K562 (cell line): ENCODE measurements around the gene SAXO1. TPM values are rescaled to one million over a fixed set of nuclear protein-coding genes. Genes with fewer than 3 reads are reported as not detected.

Source experiments
- ATAC-seq: fragments of 200-7000 bp; cut with Tn5 transposase; 3 replicates; pipeline ENCODE4 v1.9.1; 2020; ENCODE audit warnings: moderate library complexity
- BruUV-seq: library from RNA; stranded (reverse); fragments of 400-500 nt; replicated peaks from 2 replicates; lab custom pipeline; 2021; lab: Mats Ljungman, UMichigan
- CTCF ChIA-PET: fragments of 300-600 bp; formaldehyde crosslinking; extraction: SDS; loops from one replicate; lab custom pipeline; 2021; ENCODE audit warnings: low intra/inter-chr PET ratio; lab: Yijun Ruan, JAX
- POLR2A ChIA-PET: fragments of 300-600, 350-650 bp; sonication (Branson Sonifier 250); formaldehyde crosslinking; extraction: SDS; loops from one replicate; lab custom pipeline; 2021; ENCODE audit warnings: antibody characterized with exemption, inconsistent platforms; lab: Yijun Ruan, JAX
- DNase-seq, 4 experiments: peaks; one replicate each; pipeline versions ENCODE4 v3.0.0 to v3.0.0-alpha.2; 2011 to 2018; ENCODE audit warnings: low spot score in 3 of 4, mixed read lengths in 3 of 4; ENCODE audit errors: extremely low read depth in 1 of 4
- FAIRE-seq: peaks from 2 replicates; lab custom pipeline; 2011; peaks lifted over from hg19 to GRCh38; lab: Jason Lieb, UNC
- H2AFZ ChIP-seq: 2 replicates; pipeline ENCODE4 v1.6.0; 2011; ENCODE audit warnings: low read depth, low read length, control low read depth, inconsistent platforms
- H3K27ac ChIP-seq: fragments of 200-600 bp; 3 replicates; pipeline ENCODE4 v1.8.0; 2011; ENCODE audit warnings: low read depth, mild to moderate bottlenecking, control low read depth, inconsistent platforms, low read length, moderate library complexity, mixed read lengths; ENCODE audit errors: extremely low read depth
- H3K27me3 ChIP-seq, 2 experiments: fragments of 300-600 bp in 1 of 2; 2 replicates in 1 of 2; 3 replicates in 1 of 2; pipeline versions ENCODE4 v1.6.0 to v1.8.0; 2011; ENCODE audit warnings: inconsistent platforms in 2 of 2, low read length in 2 of 2, mild to moderate bottlenecking in 1 of 2, mixed read lengths in 1 of 2, moderate library complexity in 1 of 2; ENCODE audit not compliant: control insufficient read depth in 2 of 2, insufficient read depth in 2 of 2
- H3K36me3 ChIP-seq: fragments of 300-600 bp; 3 replicates; pipeline ENCODE4 v1.8.0; 2011; ENCODE audit warnings: mild to moderate bottlenecking, low read length, inconsistent platforms; ENCODE audit not compliant: control insufficient read depth, insufficient read depth
- H3K4me1 ChIP-seq, 2 experiments: fragments of 200-600 bp in 1 of 2; replicated peaks in 1 of 2; 2 replicates in 1 of 2; 3 replicates in 1 of 2; pipeline versions ENCODE4 v1.5.1 to v1.8.0; 2011; ENCODE audit warnings: inconsistent platforms in 2 of 2, low read length in 2 of 2, mild to moderate bottlenecking in 1 of 2, mixed read lengths in 1 of 2, moderate library complexity in 1 of 2; ENCODE audit not compliant: control insufficient read depth in 2 of 2, insufficient read depth in 2 of 2
- H3K4me2 ChIP-seq: 2 replicates; pipeline ENCODE4 v1.6.1; 2011; ENCODE audit warnings: low read length, control low read depth, inconsistent platforms, mixed read lengths; ENCODE audit not compliant: insufficient read depth
- H3K4me3 ChIP-seq: fragments of 200-600 bp; sonication (generic), shearing (Covaris generic); 2 replicates; pipeline ENCODE4 v1.5.1; 2016; ENCODE audit warnings: control low read depth, inconsistent platforms
- H3K79me2 ChIP-seq: fragments of 200-600 bp; 3 replicates; pipeline ENCODE4 v1.8.0; 2011; ENCODE audit warnings: low read length, inconsistent platforms; ENCODE audit not compliant: control insufficient read depth, insufficient read depth
- H3K9ac ChIP-seq, 2 experiments: 2 replicates each; pipeline versions ENCODE4 v1.6.0 to v1.6.1; 2011; ENCODE audit warnings: low read depth in 2 of 2, low read length in 2 of 2, control low read depth in 1 of 2, inconsistent platforms in 1 of 2, mild to moderate bottlenecking in 1 of 2, mixed read lengths in 1 of 2; ENCODE audit not compliant: insufficient read depth in 1 of 2
- H3K9me1 ChIP-seq: one replicate; pipeline ENCODE4 v1.6.0; 2011; ENCODE audit warnings: inconsistent platforms, mild to moderate bottlenecking, low read length, moderate library complexity; ENCODE audit not compliant: control insufficient read depth, insufficient read depth
- H3K9me3 ChIP-seq: replicated peaks from 2 replicates; pipeline ENCODE4 v1.5.1; 2011; ENCODE audit warnings: low read depth, low read length, inconsistent platforms; ENCODE audit not compliant: control insufficient read depth, insufficient read depth
- H4K20me1 ChIP-seq: replicated peaks from 2 replicates; pipeline ENCODE4 v1.6.1; 2011; ENCODE audit warnings: low read length, inconsistent platforms, mixed read lengths; ENCODE audit not compliant: control insufficient read depth, insufficient read depth
- C11orf30 ChIP-seq: fragments of 450-650 bp; IDR thresholded peaks from 2 replicates; pipeline ENCODE4 v1.6.1; 2016; ENCODE audit warnings: low read depth, mild to moderate bottlenecking
- CLOCK ChIP-seq: fragments of 250-450 bp; sonication (Bioruptor Pico); IDR thresholded peaks from 2 replicates; pipeline ENCODE4 v1.4.0; 2020; ENCODE audit warnings: mild to moderate bottlenecking, moderate library complexity, borderline replicate concordance
- CTBP1 ChIP-seq: fragments of 450-650 bp; IDR thresholded peaks from 2 replicates; pipeline ENCODE4 v1.6.1; 2016; ENCODE audit warnings: borderline replicate concordance
- ELK3 ChIP-seq: fragments of 450-650 bp; formaldehyde crosslinking; IDR thresholded peaks from 2 replicates; pipeline ENCODE4 v1.4.0; 2020; ENCODE audit warnings: mild to moderate bottlenecking
- HLTF ChIP-seq: fragments of 450-650 bp; IDR thresholded peaks from 2 replicates; pipeline ENCODE4 v1.6.1; 2016
- SRF ChIP-seq, 2 experiments: fragments of 250-450, 450-650 bp in 1 of 2; sonication (Bioruptor Pico) in 1 of 2; sonication (generic) in 1 of 2; formaldehyde crosslinking; IDR thresholded peaks; 2 replicates each; pipeline versions ENCODE4 v1.5.0 to v1.5.1; 2020 to 2022; ENCODE audit warnings: mild to moderate bottlenecking in 1 of 2, missing genetic modification reagents in 1 of 2
- TAF1 ChIP-seq: IDR thresholded peaks from 2 replicates; pipeline ENCODE4 v1.6.1; 2011; ENCODE audit warnings: mild to moderate bottlenecking, low read length, moderate library complexity; ENCODE audit not compliant: insufficient read depth, control insufficient read depth, severe bottlenecking; ENCODE audit errors: extremely low read depth
- TFAP4 ChIP-seq: sonication (generic); formaldehyde crosslinking; IDR thresholded peaks from 2 replicates; pipeline ENCODE4 v1.8.0; 2022; ENCODE audit warnings: missing genetic modification reagents, mild to moderate bottlenecking, moderate library complexity, borderline replicate concordance
- ZNF316 ChIP-seq: fragments of 450-650 bp; IDR thresholded peaks from 2 replicates; pipeline ENCODE4 v1.6.1; 2016
- ZNF507 ChIP-seq: conservative IDR thresholded peaks from 2 replicates; pipeline ENCODE4 v1.6.1; 2017; ENCODE audit warnings: missing genetic modification characterization, missing compliant biosample characterization
- ZNF79 ChIP-seq: fragments of 250-450 bp; sonication (Bioruptor Pico); IDR thresholded peaks from 2 replicates; pipeline ENCODE4 v1.4.0; 2020; ENCODE audit warnings: low read depth, mild to moderate bottlenecking, moderate library complexity
- WGBS: fragments of 100-300 bp; shearing (Covaris generic); methylation state at CpG from one replicate; pipeline ENCODE4 v1.1.6; 2016; ENCODE audit warnings: low coverage, mixed read lengths; ENCODE audit not compliant: insufficient coverage; ENCODE audit errors: missing lambda C conversion rate; 5-methylcytosine and 5-hydroxymethylcytosine counted together
- in situ Hi-C: fragments of 300-500 bp; cut with MboI; formaldehyde crosslinking; loops from 4 replicates; pipeline ENCODE4 v1.15.0; 2018; ENCODE audit warnings: inconsistent platforms, mixed read lengths
- intact Hi-C: fragments of 100-400 bp; cut with micrococcal nuclease; formaldehyde crosslinking; loops from 2 replicates; pipeline ENCODE4 v1.14.2; 2022
- polyA plus RNA-seq, 8 experiments: library from polyadenylated mRNA; depleted of rRNA in 4 of 8; stranded (reverse) in 5 of 8; unstranded in 3 of 8; fragments of >200 nt; fragmentation: Nextera tagmentation in 2 of 8; fragmentation: Illumina TruSeq in 1 of 8; extraction: Ambion mirVana in 2 of 8; extraction: Trizol in 1 of 8; gene quantifications; 2 replicates each; pipeline versions ENCODE4 v1.2.1 to v1.2.3, GENCODE V29; 2011 to 2014; ENCODE audit warnings: inconsistent platforms in 1 of 8, missing spikeins in 1 of 8
- total RNA-seq, 7 experiments: library from RNA; depleted of rRNA in 6 of 7; stranded (reverse); fragments of >200 nt in 6 of 7; fragmentation: Illumina TruSeq in 2 of 7; extraction: Trizol in 2 of 7; gene quantifications; 2 replicates each; pipeline versions ENCODE4 v1.2.1 to v1.2.3, GENCODE V29; 2011 to 2021; ENCODE audit warnings: low replicate concordance in 1 of 7

SAXO1 gene
- total and polyA plus RNA-seq, 9 of the 15 experiments (the other 6 are each of a cell fraction or from before 2014, with no cell fraction given), result 0.04 TPM; not detected in 8

GRCh38 chr9:18925880-18926279 is 107.1 kb downstream of the SAXO1 start:
- no peaks in the 10 kb centered on the region for H3K4me1 ChIP-seq
- no peak overlapping the region for H3K4me2 ChIP-seq
- in situ Hi-C loops, result no loop called here
- H3K4me3 ChIP-seq, result no peak overlapping the region
- no peak for FAIRE-seq
- no peak overlapping the region for H2AFZ ChIP-seq
- H3K9ac ChIP-seq, result no peak overlapping the region
- TF ChIP-seq C11orf30, result 0 out of 2 replicates have a peak, but pooled peaks have one; percentile 21
- peak; percentile 36; the same call in 1 of the 2 replicates for TF ChIP-seq ZNF316
- TF ChIP-seq HLTF, result no peak
- H3K79me2 ChIP-seq, result no peaks in the 10 kb centered on the region
- H4K20me1 ChIP-seq, result no peaks in the 10 kb centered on the region
- no peak for DNase-seq
- POLR2A ChIA-PET, result no interaction called here
- CTCF ChIA-PET, result no interaction called here
- no peaks in the 10 kb centered on the region for H3K9me1 ChIP-seq
- BruUV-seq, result no TSS peak
- ATAC-seq, result no peak
- no peaks in the 10 kb centered on the region for H3K27me3 ChIP-seq
- H3K9me3 ChIP-seq, result no peaks in the 10 kb centered on the region
- no peak overlapping the region for H3K27ac ChIP-seq
- H3K36me3 ChIP-seq, result no peaks in the 10 kb centered on the region
- intact Hi-C loops, result no loop called here

- H3K4me1 ChIP-seq, result no peaks in the 10 kb centered on the region
- no peaks in the 10 kb centered on the region for H3K9me1 ChIP-seq
- WGBS, result 3% methylated on average over 6 of the region's 6 CpGs
- H3K79me2 ChIP-seq, result no peaks in the 10 kb centered on the region
- CTCF ChIA-PET, result no interaction called here
- intact Hi-C loops, result no loop called here
- no peak overlapping the region for H3K4me3 ChIP-seq
- no peak overlapping the region for H3K4me2 ChIP-seq
- DNase-seq, result no peak
- ATAC-seq, result no peak
- H3K27me3 ChIP-seq, result no peaks in the 10 kb centered on the region
- in situ Hi-C loops, result no loop called here
- no TSS peak for BruUV-seq
- no peak for FAIRE-seq
- no peaks in the 10 kb centered on the region for H3K9me3 ChIP-seq
- H4K20me1 ChIP-seq, result no peaks in the 10 kb centered on the region
- no peak overlapping the region for H3K27ac ChIP-seq
- no peak overlapping the region for H3K9ac ChIP-seq
- no peaks in the 10 kb centered on the region for H3K36me3 ChIP-seq
- POLR2A ChIA-PET, result interaction anchor here (1.0 kb wide), 1 partner anchor 156 kb away, joined by 3 read pairs; no protein-coding TSS in a partner anchor
- no peak overlapping the region for H2AFZ ChIP-seq
- TF ChIP-seq ZNF79 (CRISPR knock-in tag) (no peak), TFAP4 (no peak), ELK3 (CRISPR knock-in tag) (no peak), CTBP1 (no peak), ZNF507 (tag) (no peak), CLOCK (no peak), SRF (CRISPR knock-in tag; IDR thresholded peaks at IDR 0.05) (no peak), TAF1 (no peak)
Observed at GRCh38 chr9:18923671-18924430, 109.2 kb downstream of the SAXO1 start.
